ENCODE data around the gene CATSPERE.
"Not testable (repeated sequence)": the region's sequence is repeated elsewhere in the genome, so short reads cannot be mapped to it uniquely, and the experiment has no call there.

Gene CATSPERE

DNA sequence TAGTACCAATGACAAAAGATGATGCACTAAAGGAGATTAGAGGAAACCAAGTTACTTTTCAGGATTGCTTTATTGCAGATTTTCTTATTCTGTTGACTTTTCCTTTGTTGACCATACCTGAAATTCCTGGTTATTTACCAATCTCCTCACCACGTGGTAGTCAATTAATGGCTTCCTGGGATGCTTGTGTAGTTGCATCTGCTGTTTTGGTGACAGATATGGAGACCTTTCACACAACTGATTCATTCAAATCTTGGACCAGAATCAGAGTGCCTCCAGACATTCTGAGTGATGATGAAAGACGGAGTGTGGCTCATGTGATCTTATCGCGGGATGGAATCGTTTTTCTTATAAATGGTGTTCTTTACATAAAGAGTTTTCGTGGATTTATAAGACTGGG is 91.3 kb downstream of the CATSPERE start:
- DNase-seq (ENCODE audit: low spot score) = no peak

- no peak for DNase-seq (ENCODE audit: low spot score)
These were observed 95.2 kb downstream of the CATSPERE start for GRCh38 chr1:244556263-244556662.

DNA sequence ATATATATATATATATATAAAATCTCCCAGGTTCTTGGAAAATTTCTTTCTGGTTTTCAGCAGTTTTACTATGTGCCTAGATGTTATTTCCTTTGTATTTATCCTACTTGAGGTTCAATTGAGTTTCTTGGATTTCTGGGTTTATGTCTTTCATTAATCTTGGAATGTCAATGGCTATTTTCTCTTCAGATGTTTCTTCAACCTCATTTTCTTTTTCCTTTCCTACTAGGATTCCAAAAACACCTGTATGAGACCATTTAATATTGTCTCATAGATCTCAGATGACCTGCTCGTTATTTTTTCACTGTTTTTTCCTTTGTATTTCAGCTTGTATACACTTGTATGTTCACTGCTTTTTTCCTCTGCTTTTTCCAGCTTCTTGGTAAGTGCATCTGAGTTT is 96.5 kb downstream of the CATSPERE start:
- DNase-seq (ENCODE audit: low spot score) = no peak

DNA sequence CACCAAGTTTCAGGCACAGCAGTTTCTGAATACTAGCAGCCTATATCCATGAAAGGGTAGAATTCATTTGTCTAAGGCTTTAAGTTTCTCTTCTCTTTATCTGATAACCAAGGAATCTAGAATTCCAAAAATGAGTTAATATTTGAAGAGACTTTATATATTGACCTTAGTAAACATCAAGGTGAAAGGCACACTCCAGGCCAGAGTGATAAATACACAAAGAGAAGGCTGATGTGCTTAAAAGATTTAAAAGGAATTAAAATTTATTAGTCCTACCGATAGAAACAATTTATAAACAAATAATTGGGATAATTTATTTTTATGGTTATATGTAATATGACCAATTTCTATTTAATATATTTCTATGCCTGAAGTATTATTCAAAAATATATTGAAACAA is 98.5 kb downstream of the CATSPERE start:
- DNase-seq (ENCODE audit: low spot score) = no peak

DNA sequence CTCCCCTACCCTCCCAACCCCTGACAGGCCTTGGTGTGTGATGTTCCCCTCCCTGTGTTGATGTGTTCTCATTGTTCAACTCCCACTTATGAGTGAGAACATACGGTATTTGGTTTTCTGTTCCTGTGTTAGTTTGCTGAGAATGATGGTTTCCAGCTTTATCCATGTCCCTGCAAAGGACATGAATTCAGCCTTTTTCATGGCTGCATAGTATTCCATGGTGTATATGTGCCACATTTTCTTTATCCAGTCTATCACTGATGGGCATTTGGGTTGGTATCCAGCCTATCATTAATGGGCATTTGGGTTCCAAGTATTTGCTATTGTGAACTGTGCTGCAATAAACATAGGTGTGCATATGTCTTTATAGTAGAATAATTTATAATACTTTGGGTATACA is 101.8 kb downstream of the CATSPERE start:
- not testable (repeated sequence) for DNase-seq (ENCODE audit: low spot score)

- DNase-seq (ENCODE audit: low spot score) = no peak
These were observed 112.7 kb downstream of the CATSPERE start for GRCh38 chr1:244573768-244574167.

DNA sequence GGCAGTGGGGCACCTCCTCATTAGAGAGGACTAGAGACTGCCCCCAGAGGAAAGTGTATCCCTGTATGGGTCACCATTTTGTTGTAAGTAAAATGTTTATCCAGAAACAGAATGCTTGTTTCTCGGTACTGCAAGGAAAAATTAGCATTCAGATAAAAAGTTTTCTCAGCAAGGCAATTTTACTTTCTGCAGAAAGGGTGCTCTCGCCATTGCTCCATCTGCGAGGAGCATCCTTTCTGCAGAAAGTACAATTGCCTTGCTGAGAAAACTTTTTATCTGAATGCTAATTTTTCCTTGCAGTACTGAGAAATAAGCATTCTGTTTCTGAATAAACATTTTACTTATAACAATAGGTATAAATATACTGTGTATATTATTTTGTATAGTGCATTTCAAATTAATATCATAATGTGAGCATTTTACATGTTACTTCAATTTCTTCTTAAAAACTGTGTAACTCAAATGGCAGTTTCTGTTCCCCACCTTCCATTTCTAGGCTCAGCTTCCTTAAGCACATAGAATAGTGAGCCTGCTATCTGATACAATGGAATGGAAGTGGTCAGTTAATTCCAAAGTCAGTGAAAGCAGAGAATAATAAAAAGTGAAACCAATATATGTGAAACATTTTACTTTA is 115.3 kb downstream of the CATSPERE start:
- DNase-seq (ENCODE audit: low spot score) = no peak

DNA sequence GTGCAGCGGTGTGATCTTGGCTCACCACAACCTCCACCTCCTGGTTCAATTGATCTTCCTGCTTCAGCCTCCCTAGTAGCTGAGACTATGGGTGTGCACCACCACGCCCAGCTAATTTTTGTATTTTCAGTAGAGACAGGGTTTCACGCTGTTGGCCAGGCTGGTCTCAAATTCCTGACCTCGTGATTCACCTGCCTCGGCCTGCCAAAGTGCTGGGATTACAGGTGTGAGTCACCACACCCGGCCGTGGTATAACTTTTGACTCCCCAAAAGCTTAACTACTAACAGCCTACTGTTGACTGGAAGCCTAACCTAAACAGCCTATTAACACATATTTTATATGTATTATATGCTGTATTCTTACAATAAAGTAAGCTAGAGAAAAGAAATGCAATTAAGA is 117.1 kb downstream of the CATSPERE start:
- DNase-seq (ENCODE audit: low spot score) = not testable (repeated sequence)

DNA sequence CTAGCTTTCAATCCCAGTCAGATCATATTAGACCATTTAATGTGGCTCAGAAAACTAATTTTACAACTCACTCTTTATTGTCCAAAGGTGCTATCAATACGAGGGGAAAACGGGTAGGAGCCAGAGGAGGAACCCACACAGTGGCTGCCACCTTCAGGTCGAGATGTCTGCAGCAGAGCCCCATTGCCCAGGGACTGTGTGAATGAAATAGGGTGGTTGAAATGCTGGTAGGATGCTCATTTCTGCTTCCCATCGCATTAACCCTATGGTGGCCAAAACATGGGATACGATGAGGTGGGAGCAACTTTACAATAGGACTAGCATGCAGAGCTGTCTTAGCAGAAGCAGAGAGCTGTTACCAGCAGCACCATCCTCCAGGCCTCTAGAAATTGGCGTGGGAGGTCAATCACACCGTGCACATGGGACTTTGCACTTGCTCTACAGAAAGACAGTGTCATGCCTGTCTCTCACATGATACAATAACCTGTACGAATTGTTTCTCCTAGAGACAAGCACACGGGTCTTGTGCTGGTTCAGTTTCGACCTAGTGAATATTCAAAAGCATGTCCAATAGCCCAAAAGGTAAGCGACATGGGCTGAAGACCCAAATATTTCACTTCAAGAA is 122.4 kb downstream of the CATSPERE start:
- no peak for DNase-seq (ENCODE audit: low spot score)

DNA sequence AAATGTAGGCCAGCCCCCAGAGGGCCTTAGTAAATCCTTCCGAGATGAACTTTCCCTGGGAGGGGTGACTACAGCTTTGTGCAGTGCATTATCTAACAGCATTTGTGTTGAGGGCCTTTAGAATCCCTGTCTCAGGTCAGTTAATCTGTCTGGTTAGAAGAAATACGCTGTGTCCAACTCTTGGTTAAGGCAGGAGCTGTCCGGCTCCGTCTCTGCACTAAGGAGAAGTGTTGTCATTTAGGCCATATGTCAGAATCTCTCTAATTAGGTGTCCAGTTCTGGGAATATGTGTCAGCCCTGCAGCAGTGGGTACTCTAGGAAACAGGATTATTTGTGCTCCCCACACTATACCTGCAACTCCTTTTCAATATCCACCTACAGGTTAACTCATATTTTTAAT is 124.8 kb downstream of the CATSPERE start:
- DNase-seq (ENCODE audit: low spot score) = no peak

- no peak for DNase-seq (ENCODE audit: low spot score)
These were observed 129.6 kb downstream of the CATSPERE start for GRCh38 chr1:244590670-244591069.

- no peak for DNase-seq (ENCODE audit: low spot score)
These were observed 137.5 kb downstream of the CATSPERE start for GRCh38 chr1:244598611-244599010.

GRCh38 chr1:244599937-244600350 is 138.9 kb downstream of the CATSPERE start:
- no peak for DNase-seq (ENCODE audit: low spot score)

DNA sequence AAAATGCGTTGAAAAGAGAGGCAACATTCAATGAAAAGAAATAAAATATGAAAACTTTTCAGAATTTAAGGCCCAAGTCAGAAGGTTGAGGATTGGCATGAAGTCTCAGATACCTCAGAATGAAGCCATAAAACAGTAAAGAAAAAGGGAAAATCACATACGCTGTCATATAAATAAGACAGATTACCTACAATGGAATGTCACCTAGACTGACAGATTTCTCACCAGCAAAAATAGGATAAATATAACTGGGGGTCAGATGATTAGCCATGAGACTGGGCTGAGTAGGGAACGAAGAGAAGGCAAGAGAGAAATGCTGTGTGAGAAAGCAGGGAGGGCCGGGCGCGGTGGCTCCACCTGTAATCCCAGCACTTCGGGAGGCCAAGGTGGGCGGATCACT is 140.3 kb downstream of the CATSPERE start:
- no peak for DNase-seq (ENCODE audit: low spot score)

GRCh38 chr1:244603498-244603897 is 142.4 kb downstream of the CATSPERE start:
- DNase-seq (ENCODE audit: low spot score) = peak; percentile 10

DNA sequence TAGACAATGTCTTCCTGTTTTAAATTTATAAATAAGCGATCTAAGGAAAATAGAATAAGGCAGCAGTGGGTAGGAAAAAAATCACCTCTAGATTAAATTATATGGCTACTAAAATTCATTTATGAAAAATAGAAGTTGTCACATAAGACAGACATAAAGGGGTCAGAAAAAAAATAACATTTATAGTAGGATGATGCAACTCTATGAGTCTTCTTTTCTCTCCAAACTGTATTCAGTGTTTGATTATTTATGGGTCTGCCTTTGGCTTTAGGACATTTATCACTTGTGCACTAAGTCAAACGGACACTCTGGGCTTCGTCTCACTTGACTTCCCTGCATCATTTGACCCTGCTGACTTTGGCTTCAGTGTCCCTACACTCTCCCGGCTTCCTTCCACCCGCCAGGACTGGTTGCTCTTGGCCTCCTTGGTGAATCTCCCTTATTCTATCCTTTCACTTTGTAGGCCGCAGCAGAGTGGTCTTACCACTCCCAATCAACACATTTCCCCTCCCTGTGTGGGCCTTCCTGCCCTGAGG is 144.8 kb downstream of the CATSPERE start:
- no peak for DNase-seq (ENCODE audit: low spot score)

DNA sequence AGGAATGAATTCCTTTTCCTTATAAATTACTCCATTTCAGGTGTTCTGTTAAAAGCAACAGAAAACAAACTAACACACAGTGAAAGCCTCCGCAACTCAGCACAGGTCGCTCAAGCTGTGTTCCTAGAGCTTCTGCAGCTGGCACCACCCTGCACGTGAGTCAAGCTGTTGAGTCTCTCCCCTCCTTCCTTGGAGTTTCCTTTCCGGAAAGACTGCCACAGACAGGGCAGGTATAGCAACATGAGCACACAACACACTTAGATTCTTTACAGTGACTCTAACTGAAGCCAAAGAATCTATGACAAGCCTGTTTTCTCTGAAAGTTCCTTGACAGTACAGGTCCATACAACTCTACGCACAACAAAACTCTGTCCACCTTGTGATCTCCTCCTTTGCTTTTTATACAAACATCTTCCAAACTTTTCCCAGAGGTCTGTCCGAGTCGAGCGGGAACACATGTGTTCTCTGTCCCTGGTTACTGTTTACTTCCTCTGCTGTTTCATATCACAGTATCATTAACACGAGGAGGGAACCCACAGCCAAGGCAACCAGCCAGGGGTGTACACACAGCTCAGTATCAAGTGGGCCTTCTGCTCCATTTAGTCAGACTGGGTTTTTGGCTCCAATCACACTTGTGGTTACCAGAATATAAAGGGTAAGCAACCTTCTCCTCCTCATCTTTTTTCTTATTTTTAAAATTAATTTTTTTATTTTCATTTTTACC is 153.2 kb downstream of the CATSPERE start:
- DNase-seq (ENCODE audit: low spot score) = no peak

DNA sequence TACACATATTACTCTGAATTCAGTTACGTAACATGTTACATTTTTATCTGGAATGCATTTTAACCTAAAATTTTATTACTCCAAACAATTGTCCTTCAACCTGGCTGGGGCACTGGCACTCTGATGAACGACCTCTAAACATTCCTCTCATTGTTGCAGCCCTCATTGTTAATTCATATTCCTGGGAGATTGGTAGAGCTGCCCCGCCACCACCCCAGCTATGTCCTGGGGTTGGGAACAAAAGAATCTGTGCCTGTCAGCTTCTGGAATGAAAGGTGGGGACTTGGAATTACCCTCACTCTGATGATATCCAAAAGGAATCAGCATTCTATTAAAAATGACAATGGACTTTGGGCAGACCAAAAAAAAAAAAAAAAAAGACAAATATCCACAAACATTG is 153.8 kb downstream of the CATSPERE start:
- DNase-seq (ENCODE audit: low spot score) = no peak

- no peak for DNase-seq (ENCODE audit: low spot score)
These were observed 154.2 kb downstream of the CATSPERE start for GRCh38 chr1:244615301-244615700.

- no peak for DNase-seq (ENCODE audit: low spot score)
These were observed 165.6 kb downstream of the CATSPERE start for GRCh38 chr1:244626709-244627108.

- no peak for DNase-seq (ENCODE audit: low spot score)
These were observed 167.7 kb downstream of the CATSPERE start for GRCh38 chr1:244628789-244629188.

- no peak for DNase-seq (ENCODE audit: low spot score)
These were observed 172.1 kb downstream of the CATSPERE start for GRCh38 chr1:244633140-244633539.

DNA sequence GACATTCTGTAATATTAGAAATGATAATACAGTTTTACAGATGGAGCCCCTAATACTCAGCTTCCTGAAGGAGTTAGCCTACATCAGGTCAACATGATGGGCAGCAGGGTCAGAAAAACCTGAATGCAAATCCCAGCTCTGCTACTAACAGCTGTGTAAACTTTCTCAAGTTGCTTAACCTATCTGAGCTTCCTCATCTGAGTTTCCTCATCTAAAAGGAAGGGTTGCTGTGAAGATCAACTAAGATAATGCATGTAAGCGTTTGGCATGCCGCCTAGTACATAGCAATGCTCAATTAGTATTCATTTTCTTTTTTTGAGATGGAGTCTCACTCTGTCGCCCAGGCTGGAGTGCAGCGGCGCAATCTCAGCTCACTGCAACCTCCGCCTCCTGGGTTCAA is 173.5 kb downstream of the CATSPERE start:
- no peak for DNase-seq (ENCODE audit: low spot score)

All from Ammon's horn (tissue), 1 donor.